Esophagus squamous epithelium (tissue), 5 donors: ENCODE results near the gene BPIFA1. TPM values are rescaled to one million over a fixed set of nuclear protein-coding genes. Genes with fewer than 3 reads are reported as not detected.

ENCODE experiments used
- DNase-seq: peaks from one replicate; lab custom pipeline; 2025; lab: John Stamatoyannopoulos, UW
- H3K27ac ChIP-seq, 4 donors: fragments of 200-600 bp; sonication (generic); one replicate each; pipeline ENCODE4 v1.5.1; 2016 to 2019; ENCODE audit warnings: mild to moderate bottlenecking in 1 of 4
- H3K27me3 ChIP-seq, 4 donors: fragments of 200-600 bp; sonication (generic); 1 replicate in 3 of 4; 2 replicates in 1 of 4; pipeline versions ENCODE4 v1.5.1 to v1.6.0; 2017 to 2021; ENCODE audit warnings: antibody characterized with exemption in 1 of 4
- H3K36me3 ChIP-seq, 3 donors: fragments of 200-600 bp; sonication (generic); one replicate each; pipeline ENCODE4 v1.5.1; 2016 to 2019
- H3K4me1 ChIP-seq, 3 donors: fragments of 200-600 bp; sonication (generic); one replicate each; pipeline ENCODE4 v1.5.1; 2017 to 2019
- H3K4me3 ChIP-seq, 4 donors: fragments of 200-600 bp; sonication (generic); 1 replicate in 3 of 4; 2 replicates in 1 of 4; pipeline ENCODE4 v1.5.1; 2016 to 2019; ENCODE audit warnings: mild to moderate bottlenecking in 2 of 4, moderate library complexity in 1 of 4
- H3K9me3 ChIP-seq, 3 donors: fragments of 200-600 bp; sonication (generic); one replicate each; pipeline ENCODE4 v1.5.1; 2016 to 2019
- CTCF ChIP-seq, 6 experiments: fragments of 450-650 bp in 4 of 6; fragments of 200-600 bp in 2 of 6; sonication (generic) in 2 of 6; IDR thresholded peaks; one replicate each; pipeline ENCODE4 v1.5.1; 2016 to 2019; ENCODE audit warnings: antibody characterized with exemption in 6 of 6, mild to moderate bottlenecking in 4 of 6, moderate library complexity in 4 of 6
- POLR2A ChIP-seq, 4 donors: fragments of 450-650 bp; IDR thresholded peaks; one replicate each; pipeline ENCODE4 v1.6.1; 2017; ENCODE audit warnings: antibody characterized with exemption in 4 of 4, mild to moderate bottlenecking in 4 of 4, moderate library complexity in 3 of 4
- WGBS, 2 donors: methylation state at CpG; one replicate each; pipeline ENCODE4 v1.1.5; 2018; 5-methylcytosine and 5-hydroxymethylcytosine counted together
- intact Hi-C: fragments of 100-400 bp; cut with DNase I; formaldehyde crosslinking; loops from one replicate; pipeline ENCODE4 v1.15.0; 2022
- total RNA-seq, 4 donors: library from RNA; depleted of rRNA; stranded (reverse); fragments of >200 nt; gene quantifications; one replicate each; pipeline ENCODE4 v1.1.0, GENCODE V29; 2016
- donor health status: DM: yes; HTN: yes; CAD: no.

The BPIFA1 gene
- total RNA-seq, 4 donors from 2014 or later, result not detected

DNA sequence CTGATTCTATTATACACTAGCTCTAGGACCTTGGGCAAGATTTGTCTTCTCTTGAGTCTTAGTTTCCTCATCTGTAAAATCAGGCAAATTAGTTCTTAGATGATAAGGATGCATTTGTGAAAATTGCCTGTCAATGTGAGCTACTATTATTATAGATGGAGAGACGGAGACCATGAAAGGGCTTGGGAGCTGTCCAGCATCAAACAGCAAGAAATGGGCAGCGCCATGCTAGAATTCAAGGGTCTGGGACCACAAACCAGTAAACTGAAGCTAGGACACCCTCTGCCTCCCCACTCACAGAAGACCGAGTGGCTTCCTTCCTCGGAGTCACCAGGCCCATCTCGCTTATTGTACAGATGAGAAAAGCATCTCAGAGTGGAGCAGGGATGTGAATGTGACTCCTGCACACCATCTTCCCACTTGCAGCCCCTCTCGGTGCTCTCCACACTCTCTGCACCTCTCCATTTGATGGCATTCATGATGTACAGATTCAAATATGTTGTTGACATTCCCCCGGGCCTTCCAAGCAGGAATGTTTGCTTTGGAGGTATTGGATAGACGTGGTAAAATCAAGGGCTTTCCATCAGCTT, 42.8 kb upstream of the BPIFA1 start:
- intact Hi-C loops, result no loop called here

DNA sequence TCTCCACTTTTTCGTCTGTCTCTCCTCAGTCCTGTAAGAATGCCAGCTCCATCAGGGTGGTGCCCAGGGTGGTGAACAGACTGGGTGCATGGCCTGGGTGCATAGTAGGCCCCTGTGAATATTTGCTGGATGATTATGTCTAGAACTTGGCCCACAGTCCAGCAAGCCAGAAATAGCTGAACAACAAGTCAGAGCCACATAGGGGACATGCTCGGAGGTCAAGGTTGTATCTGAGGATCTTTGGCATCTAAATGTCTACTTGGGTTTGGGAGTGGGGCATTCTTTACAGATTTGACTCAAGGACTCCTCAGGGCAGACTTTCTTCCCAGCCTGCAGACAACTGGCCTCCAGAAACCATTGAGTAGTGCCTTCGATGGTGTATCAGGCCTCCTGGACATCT, 36.8 kb upstream of the BPIFA1 start:
- no peak for DNase-seq
- intact Hi-C loops, result no loop called here
- Histone ChIP-seq H3K4me1 (no peaks in the 10 kb centered on the region), H3K27me3 (peaks cover 0 to 78% (median 0%) of the 10 kb centered on the region in 4 donors), H3K4me3 (no peak overlapping the region), H3K9me3 (no peaks in the 10 kb centered on the region), H3K27ac (no peak overlapping the region), H3K36me3 (no peaks in the 10 kb centered on the region)
- WGBS, 2 donors, result 81 to 88% methylated on average over 2 to 3 of the region's 3 CpGs
- TF ChIP-seq CTCF (IDR thresholded peaks at IDR 0.05) (no peak), POLR2A (IDR thresholded peaks at IDR 0.05) (no peak)

More for the DNA sequence above, 42.8 kb upstream of the BPIFA1 start:
- H3K4me1 ChIP-seq, result no peaks in the 10 kb centered on the region
- peak overlapping the region in 1 of 4 donors; percentile 46 for H3K27ac ChIP-seq
- H3K9me3 ChIP-seq, result no peaks in the 10 kb centered on the region
- H3K27me3 ChIP-seq, result peaks cover 0 to 49% (median 0%) of the 10 kb centered on the region in 4 donors
- DNase-seq, result no peak
- H3K36me3 ChIP-seq, result no peaks in the 10 kb centered on the region
- WGBS, 2 donors, result 31 to 60% methylated on average over 6 to 8 of the region's 8 CpGs
- H3K4me3 ChIP-seq, result no peak overlapping the region
- no peak for TF ChIP-seq CTCF (IDR thresholded peaks at IDR 0.05)

DNA sequence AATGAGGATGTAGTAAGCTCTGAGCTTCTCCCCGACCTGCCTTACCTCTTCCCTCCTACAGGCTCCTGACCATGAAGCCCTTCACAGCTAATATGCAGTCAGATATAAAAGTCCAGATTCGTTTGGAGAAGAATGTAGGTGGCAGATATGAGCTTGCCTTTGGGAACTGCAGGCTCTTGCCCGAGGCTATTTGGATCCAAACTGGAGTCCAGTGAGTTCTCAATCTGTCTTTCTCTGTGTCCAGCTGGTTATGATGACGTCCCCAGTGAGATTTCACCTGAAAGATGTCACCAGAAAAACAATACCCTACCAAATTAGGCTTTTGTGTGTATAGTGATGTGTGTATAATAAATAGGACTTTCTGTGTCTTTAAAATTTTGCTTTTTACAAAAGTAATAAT, 33.3 kb upstream of the BPIFA1 start:
- no peak for DNase-seq
- H3K36me3 ChIP-seq, result no peaks in the 10 kb centered on the region
- H3K9me3 ChIP-seq, result no peaks in the 10 kb centered on the region
- peaks cover 0 to 91% (median 0%) of the 10 kb centered on the region in 4 donors for H3K27me3 ChIP-seq
- no peak for TF ChIP-seq POLR2A (IDR thresholded peaks at IDR 0.05)
- TF ChIP-seq CTCF (IDR thresholded peaks at IDR 0.05), result no peak
- intact Hi-C loops, result no loop called here
- H3K4me3 ChIP-seq, result no peak overlapping the region
- no peak overlapping the region for H3K27ac ChIP-seq
- H3K4me1 ChIP-seq, result no peaks in the 10 kb centered on the region
- 34 to 43% methylated on average over 4 of the region's 4 CpGs for WGBS, 2 donors

DNA sequence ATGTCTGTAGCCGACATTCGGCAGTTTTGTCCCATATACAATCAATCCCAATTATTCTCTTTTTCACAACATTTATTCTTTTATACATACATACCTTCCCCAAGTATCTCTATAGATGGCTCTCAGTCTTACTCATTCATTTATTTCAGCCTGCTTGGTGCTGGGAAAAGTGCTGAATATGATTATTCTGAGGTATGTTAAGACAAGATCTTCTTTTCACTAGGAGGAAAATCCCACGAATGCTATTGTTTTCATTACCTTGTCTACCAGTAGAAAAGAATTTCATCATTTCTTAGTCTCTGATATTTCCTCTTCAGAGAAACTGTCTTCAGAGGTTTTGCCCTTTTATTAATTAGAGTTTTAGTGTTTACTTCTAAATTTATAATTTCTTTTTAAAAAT, 32.4 kb upstream of the BPIFA1 start:
- no peak overlapping the region for H3K27ac ChIP-seq
- intact Hi-C loops, result no loop called here
- no peak for TF ChIP-seq CTCF (IDR thresholded peaks at IDR 0.05)
- TF ChIP-seq POLR2A (IDR thresholded peaks at IDR 0.05), result no peak

DNA sequence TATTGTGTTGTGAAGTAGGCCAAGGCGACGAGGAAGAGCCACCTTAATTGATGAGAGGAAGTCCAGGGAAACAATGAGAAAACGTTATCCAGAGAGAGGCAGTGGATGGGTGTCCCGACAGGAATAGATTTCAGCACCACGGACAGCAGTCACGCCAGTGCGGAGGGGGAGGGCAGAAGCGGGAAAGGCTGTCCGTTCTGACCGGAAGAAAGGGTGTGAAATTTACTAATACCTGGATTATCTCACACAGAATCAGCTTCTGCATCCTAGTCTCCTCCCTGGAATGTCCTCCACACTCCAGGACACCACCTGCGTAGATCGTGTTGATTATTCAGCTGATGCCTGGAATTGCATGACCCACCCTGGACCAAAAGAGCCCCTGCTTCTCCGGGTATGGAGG, 26.0 kb upstream of the BPIFA1 start:
- Histone ChIP-seq H3K4me1 (no peaks in the 10 kb centered on the region), H3K4me3 (no peak overlapping the region), H3K9me3 (no peaks in the 10 kb centered on the region), H3K27me3 (peaks cover 0 to 79% (median 0%) of the 10 kb centered on the region in 4 donors), H3K36me3 (no peaks in the 10 kb centered on the region), H3K27ac (no peak overlapping the region)
- intact Hi-C loops, result no loop called here
- DNase-seq, result no peak
- TF ChIP-seq CTCF (IDR thresholded peaks at IDR 0.05) (peak in 1 of 6 experiments; percentile 17), POLR2A (IDR thresholded peaks at IDR 0.05) (no peak)
- 2 to 8% methylated on average over 12 to 13 of the region's 13 CpGs for WGBS, 2 donors

More for the DNA sequence above, 32.4 kb upstream of the BPIFA1 start:
- DNase-seq, result no peak
- H3K4me1 ChIP-seq, result no peaks in the 10 kb centered on the region
- no peaks in the 10 kb centered on the region for H3K9me3 ChIP-seq
- peaks cover 0 to 88% (median 0%) of the 10 kb centered on the region in 4 donors for H3K27me3 ChIP-seq
- 75 to 76% methylated on average over 3 of the region's 3 CpGs for WGBS, 2 donors
- no peaks in the 10 kb centered on the region for H3K36me3 ChIP-seq
- H3K4me3 ChIP-seq, result no peak overlapping the region
